HepG2 (cell line): ENCODE data around the gene RNGTT. TPM values are rescaled to one million over a fixed set of nuclear protein-coding genes. Genes with fewer than 3 reads are reported as not detected.

Experiments
- ADNP ChIP-seq: sonication (generic); formaldehyde crosslinking; IDR thresholded peaks from 2 replicates; pipeline ENCODE4 v1.4.0; 2020; ENCODE audit warnings: missing genetic modification reagents
- BORCS8-MEF2B ChIP-seq: sonication (generic); formaldehyde crosslinking; IDR thresholded peaks from 2 replicates; pipeline ENCODE4 v1.8.0; 2022; ENCODE audit warnings: mild to moderate bottlenecking, missing genetic modification reagents
- GATAD1 ChIP-seq: IDR thresholded peaks from 2 replicates; pipeline ENCODE4 v1.6.1; 2016; ENCODE audit warnings: missing genetic modification reagents, missing compliant biosample characterization
- GRHL1 ChIP-seq: sonication (generic); formaldehyde crosslinking; conservative IDR thresholded peaks from 2 replicates; pipeline ENCODE4 v1.8.0; 2022; ENCODE audit warnings: missing genetic modification reagents
- MATR3 ChIP-seq: sonication (generic); formaldehyde crosslinking; IDR thresholded peaks from 2 replicates; pipeline ENCODE4 v1.4.0; 2020; ENCODE audit warnings: missing genetic modification reagents
- MIXL1 ChIP-seq: IDR thresholded peaks from 2 replicates; pipeline ENCODE4 v1.6.1; 2016
- MLX ChIP-seq: IDR thresholded peaks from 2 replicates; pipeline ENCODE4 v1.6.1; 2016
- NR1H2 ChIP-seq: sonication (generic); formaldehyde crosslinking; IDR thresholded peaks from 2 replicates; pipeline ENCODE4 v1.8.1; 2022; ENCODE audit warnings: low read depth, missing genetic modification reagents, borderline replicate concordance
- PAF1 ChIP-seq: IDR thresholded peaks from 2 replicates; pipeline ENCODE4 v1.6.1; 2016; ENCODE audit warnings: missing genetic modification reagents, missing compliant biosample characterization
- PRPF4 ChIP-seq: fragments of 200-400 bp; formaldehyde crosslinking; IDR thresholded peaks from 2 replicates; pipeline ENCODE4 v1.6.1; 2016; ENCODE audit warnings: low read length, low read depth; ENCODE audit not compliant: poor library complexity, severe bottlenecking
- RARG ChIP-seq: sonication (generic); formaldehyde crosslinking; IDR thresholded peaks from 2 replicates; pipeline ENCODE4 v1.4.0; 2020; ENCODE audit warnings: low read depth, mild to moderate bottlenecking, missing genetic modification reagents
- RFX1 ChIP-seq: fragments of 450-650 bp; IDR thresholded peaks from 2 replicates; pipeline ENCODE4 v1.6.1; 2017
- SIX4 ChIP-seq: sonication (generic); formaldehyde crosslinking; IDR thresholded peaks from 2 replicates; pipeline ENCODE4 v1.4.0; 2020; ENCODE audit warnings: missing genetic modification reagents
- SMC3 ChIP-seq: IDR thresholded peaks from 2 replicates; pipeline ENCODE4 v1.6.1; 2011; ENCODE audit warnings: low read length, improper control_type of control experiment
- SPEN ChIP-seq: sonication (generic); formaldehyde crosslinking; IDR thresholded peaks from 2 replicates; pipeline ENCODE4 v1.5.1; 2020; ENCODE audit warnings: low read depth, mild to moderate bottlenecking, missing genetic modification reagents
- ZFP1 ChIP-seq: IDR thresholded peaks from 2 replicates; pipeline ENCODE4 v1.6.1; 2016
- ZNF124 ChIP-seq: sonication (generic); formaldehyde crosslinking; IDR thresholded peaks from 2 replicates; pipeline ENCODE4 v1.4.0; 2020; ENCODE audit warnings: missing genetic modification reagents
- ZNF33A ChIP-seq: sonication (generic); formaldehyde crosslinking; IDR thresholded peaks from 2 replicates; pipeline ENCODE4 v1.5.1; 2020; ENCODE audit warnings: missing genetic modification reagents, mild to moderate bottlenecking, moderate library complexity, borderline replicate concordance
- ZNF564 ChIP-seq: sonication (generic); formaldehyde crosslinking; IDR thresholded peaks from 2 replicates; pipeline ENCODE4 v1.8.1; 2023; ENCODE audit warnings: mild to moderate bottlenecking, missing genetic modification reagents
- ZNF629 ChIP-seq: sonication (generic); formaldehyde crosslinking; conservative IDR thresholded peaks from 2 replicates; pipeline ENCODE4 v1.5.0; 2020; ENCODE audit warnings: missing genetic modification reagents
- ZNF713 ChIP-seq: sonication (generic); formaldehyde crosslinking; IDR thresholded peaks from 2 replicates; pipeline ENCODE4 v1.4.0; 2020; ENCODE audit warnings: mild to moderate bottlenecking, missing genetic modification reagents
- ZNF773 ChIP-seq: sonication (generic); formaldehyde crosslinking; IDR thresholded peaks from 2 replicates; pipeline ENCODE4 v1.4.0; 2020; ENCODE audit warnings: missing genetic modification reagents, borderline replicate concordance
- ZUFSP ChIP-seq: sonication (generic); formaldehyde crosslinking; IDR thresholded peaks from 2 replicates; pipeline ENCODE4 v1.9.0; 2021; ENCODE audit warnings: missing genetic modification reagents, mild to moderate bottlenecking, borderline replicate concordance
- polyA plus RNA-seq, 8 experiments: library from polyadenylated mRNA; depleted of rRNA in 3 of 8; stranded (reverse) in 7 of 8; unstranded in 1 of 8; fragments of >200 nt; fragmentation: Illumina TruSeq in 4 of 8; extraction: Trizol in 4 of 8; gene quantifications; 2 replicates each; pipeline versions ENCODE4 v1.2.1 to v1.2.3, GENCODE V29; 2011 to 2016; ENCODE audit warnings: low read depth in 4 of 8, missing spikeins in 1 of 8, mixed read lengths in 1 of 8; ENCODE audit not compliant: insufficient read depth in 1 of 8
- total RNA-seq, 5 experiments: library from RNA; depleted of rRNA; stranded (reverse); fragments of >200 nt; fragmentation: Illumina TruSeq; extraction: Trizol; gene quantifications; 2 replicates each; pipeline ENCODE4 v1.2.3, GENCODE V29; 2016; ENCODE audit warnings: low read depth in 1 of 5

Gene RNGTT
- total and polyA plus RNA-seq, 2 of the 13 experiments (the other 11 are each of a cell fraction or from before 2014, with no cell fraction given) = 6.0 to 22.6 TPM

- 0 out of 2 replicates have a peak, but pooled peaks have one; percentile 26 for TF ChIP-seq ZNF629 (CRISPR knock-in tag)
- TF ChIP-seq PAF1 (CRISPR knock-in tag) = no peak
- TF ChIP-seq ZFP1 (CRISPR knock-in tag) = no peak
- TF ChIP-seq GRHL1 (CRISPR knock-in tag) = no peak
- TF ChIP-seq RFX1 = no peak
- no peak for TF ChIP-seq NR1H2 (CRISPR knock-in tag)
- no peak for TF ChIP-seq PRPF4
- TF ChIP-seq BORCS8-MEF2B (CRISPR knock-in tag) = no peak
- 0 out of 2 replicates have a peak, but pooled peaks have one; percentile 1 for TF ChIP-seq ZNF33A (CRISPR knock-in tag)
- no peak for TF ChIP-seq RARG (CRISPR knock-in tag)
- no peak for TF ChIP-seq MLX
- peak; percentile 89 for TF ChIP-seq GATAD1 (CRISPR knock-in tag)
- peak; percentile 75; the same call in 1 of the 2 replicates for TF ChIP-seq ZNF124 (CRISPR knock-in tag)
- no peak for TF ChIP-seq ZNF713 (CRISPR knock-in tag)
- TF ChIP-seq SMC3 = no peak
- TF ChIP-seq ZNF564 = 0 out of 2 replicates have a peak, but pooled peaks have one; percentile 64
- peak; percentile 59; the same call in 1 of the 2 replicates for TF ChIP-seq MIXL1 (CRISPR knock-in tag)
- TF ChIP-seq ZUFSP (CRISPR knock-in tag) = no peak
- TF ChIP-seq ZNF773 (CRISPR knock-in tag) = no peak
- TF ChIP-seq SPEN (CRISPR knock-in tag) = peak; percentile 82
- 0 out of 2 replicates have a peak, but pooled peaks have one; percentile 19 for TF ChIP-seq ADNP (CRISPR knock-in tag)
- TF ChIP-seq MATR3 (CRISPR knock-in tag) = no peak
- TF ChIP-seq SIX4 = 0 out of 2 replicates have a peak, but pooled peaks have one; percentile 7
These were observed at the start of gene RNGTT (continued) for GRCh38 chr6:88963139-88964090.
